Measurements from ENCODE around the gene SLC6A19. TPM values are rescaled to one million over a fixed set of nuclear protein-coding genes. Genes with fewer than 3 reads are reported as not detected.
"Not testable (repeated sequence)": the region's sequence is repeated elsewhere in the genome, so short reads cannot be mapped to it uniquely, and the experiment has no call there.

Gene SLC6A19
- polyA plus RNA-seq, 3 donors = not detected

- intact Hi-C loops (cut with micrococcal nuclease) = no loop called here
- Histone ChIP-seq H2AFZ (ENCODE audit: insufficient read depth, low read depth, low read length, poor library complexity, severe bottlenecking) (no peak overlapping the region), H3K27ac (ENCODE audit: low read depth in 1 of 2, low read length in 2 of 2) (no peak overlapping the region), H3K79me2 (ENCODE audit: insufficient read depth, low read length) (no peaks in the 10 kb centered on the region), H3K9ac (ENCODE audit: insufficient read depth, low read length, poor library complexity, severe bottlenecking) (no peak overlapping the region), H3K4me3 (replicated peaks in 1 of 3; ENCODE audit: low read depth in 2 of 3, low read length in 3 of 3) (no peak overlapping the region), H4K20me1 (ENCODE audit: insufficient read depth, low read length) (no peaks in the 10 kb centered on the region), H3K27me3 (ENCODE audit: control insufficient read depth in 2 of 2, insufficient read depth in 2 of 2, low read length in 2 of 2) (no peaks in the 10 kb centered on the region), H3K4me2 (replicated peaks; ENCODE audit: extremely low read depth, low read length, poor library complexity, severe bottlenecking) (no peak overlapping the region), H3K36me3 (replicated peaks in 1 of 2; ENCODE audit: control insufficient read depth in 1 of 2, insufficient read depth in 2 of 2, low read length in 2 of 2) (no peaks in the 10 kb centered on the region), H3K9me3 (replicated peaks in 1 of 2; ENCODE audit: control insufficient read depth in 1 of 2, insufficient read depth in 1 of 2, low read length in 2 of 2) (peaks cover 23 to 51% of the 10 kb centered on the region in 2 donors), H3K4me1 (ENCODE audit: control insufficient read depth in 1 of 2, insufficient read depth in 2 of 2, low read length in 2 of 2) (no peaks in the 10 kb centered on the region)
- Mint-ChIP-seq H3K27ac (no peak overlapping the region), H3K9me3 (peaks cover 26 to 45% (median 33%) of the 10 kb centered on the region in 7 donors), H3K4me3 (no peak overlapping the region), H3K36me3 (no peaks in the 10 kb centered on the region), H3K27me3 (ENCODE audit: low read depth in 3 of 3) (peaks cover 0 to 2% (median 0%) of the 10 kb centered on the region in 3 donors), H3K4me1 (no peaks in the 10 kb centered on the region)
- 97% methylated on average over 32 of the region's 40 CpGs for WGBS (ENCODE audit: insufficient coverage)
- no peak for DNase-seq
- TF ChIP-seq CTCF (IDR thresholded peaks at IDR 0.05) = no peak
Observed at GRCh38 chr5:1265461-1266455, 64.4 kb downstream of the SLC6A19 start.

- DNase-seq = no peak
- intact Hi-C loops (cut with micrococcal nuclease) = no loop called here
- Histone ChIP-seq H3K9me3 (replicated peaks in 1 of 2; ENCODE audit: control insufficient read depth in 1 of 2, insufficient read depth in 1 of 2, low read length in 2 of 2) (peaks cover 23 to 51% of the 10 kb centered on the region in 2 donors), H3K36me3 (replicated peaks in 1 of 2; ENCODE audit: control insufficient read depth in 1 of 2, insufficient read depth in 2 of 2, low read length in 2 of 2) (no peaks in the 10 kb centered on the region), H3K27me3 (ENCODE audit: control insufficient read depth in 2 of 2, insufficient read depth in 2 of 2, low read length in 2 of 2) (no peaks in the 10 kb centered on the region), H3K4me1 (ENCODE audit: control insufficient read depth in 1 of 2, insufficient read depth in 2 of 2, low read length in 2 of 2) (no peaks in the 10 kb centered on the region), H4K20me1 (ENCODE audit: insufficient read depth, low read length) (no peaks in the 10 kb centered on the region), H3K9ac (ENCODE audit: insufficient read depth, low read length, poor library complexity, severe bottlenecking) (no peak overlapping the region), H3K27ac (ENCODE audit: low read depth in 1 of 2, low read length in 2 of 2) (no peak overlapping the region), H3K4me3 (replicated peaks in 1 of 3; ENCODE audit: low read depth in 2 of 3, low read length in 3 of 3) (no peak overlapping the region), H3K79me2 (ENCODE audit: insufficient read depth, low read length) (no peaks in the 10 kb centered on the region), H2AFZ (ENCODE audit: insufficient read depth, low read depth, low read length, poor library complexity, severe bottlenecking) (no peak overlapping the region), H3K4me2 (replicated peaks; ENCODE audit: extremely low read depth, low read length, poor library complexity, severe bottlenecking) (no peak overlapping the region)
- H3K36me3 Mint-ChIP-seq = no peaks in the 10 kb centered on the region
- H3K27ac Mint-ChIP-seq = no peak overlapping the region
- peaks cover 0 to 3% (median 0%) of the 10 kb centered on the region in 3 donors for H3K27me3 Mint-ChIP-seq (ENCODE audit: low read depth in 3 of 3)
- WGBS (ENCODE audit: insufficient coverage) = 96% methylated on average over 4 of the region's 9 CpGs
- H3K9me3 Mint-ChIP-seq = peaks cover 26 to 41% (median 35%) of the 10 kb centered on the region in 7 donors
- no peaks in the 10 kb centered on the region for H3K4me1 Mint-ChIP-seq
- TF ChIP-seq CTCF (IDR thresholded peaks at IDR 0.05) = no peak
- H3K4me3 Mint-ChIP-seq = no peak overlapping the region
Observed at GRCh38 chr5:1266791-1267190, 65.4 kb downstream of the SLC6A19 start.

GRCh38 chr5:1267464-1267863, 66.1 kb downstream of the SLC6A19 start:
- intact Hi-C loops (cut with micrococcal nuclease); H4K20me1 ChIP-seq (ENCODE audit: insufficient read depth, low read length); H3K27me3 ChIP-seq (ENCODE audit: control insufficient read depth in 2 of 2, insufficient read depth in 2 of 2, low read length in 2 of 2); H3K4me2 ChIP-seq (replicated peaks; ENCODE audit: extremely low read depth, low read length, poor library complexity, severe bottlenecking); H3K27ac ChIP-seq (ENCODE audit: low read depth in 1 of 2, low read length in 2 of 2); H3K27me3 Mint-ChIP-seq (ENCODE audit: low read depth in 3 of 3); H3K27ac Mint-ChIP-seq; H2AFZ ChIP-seq (ENCODE audit: insufficient read depth, low read depth, low read length, poor library complexity, severe bottlenecking); H3K4me3 ChIP-seq (replicated peaks in 1 of 3; ENCODE audit: low read depth in 2 of 3, low read length in 3 of 3); H3K4me1 Mint-ChIP-seq; H3K9ac ChIP-seq (ENCODE audit: insufficient read depth, low read length, poor library complexity, severe bottlenecking); H3K4me1 ChIP-seq (ENCODE audit: control insufficient read depth in 1 of 2, insufficient read depth in 2 of 2, low read length in 2 of 2); H3K4me3 Mint-ChIP-seq; H3K79me2 ChIP-seq (ENCODE audit: insufficient read depth, low read length); DNase-seq; H3K36me3 ChIP-seq (replicated peaks in 1 of 2; ENCODE audit: control insufficient read depth in 1 of 2, insufficient read depth in 2 of 2, low read length in 2 of 2); H3K36me3 Mint-ChIP-seq: not testable (repeated sequence)
- no CpG with 5 or more reads among the region's 5 CpGs for WGBS (ENCODE audit: insufficient coverage)
- H3K9me3 Mint-ChIP-seq = peaks cover 20 to 42% (median 32%) of the 10 kb centered on the region in 7 donors
- H3K9me3 ChIP-seq (replicated peaks in 1 of 2; ENCODE audit: control insufficient read depth in 1 of 2, insufficient read depth in 1 of 2, low read length in 2 of 2) = peaks cover 18 to 52% of the 10 kb centered on the region in 2 donors

All from CD14-positive monocyte (primary cell).